H9 (cell line): ENCODE results near the gene APOB. TPM values are rescaled to one million over a fixed set of nuclear protein-coding genes. Genes with fewer than 3 reads are reported as not detected.

ENCODE experiments used
- DNase-seq: peaks from one replicate; pipeline ENCODE4 v3.0.0-alpha.2; 2017
- H2AFZ ChIP-seq: one replicate; pipeline ENCODE4 v1.6.1; 2013; ENCODE audit warnings: mild to moderate bottlenecking, low read length, control low read depth, moderate library complexity
- H2AK5ac ChIP-seq: 2 replicates; pipeline ENCODE4 v1.6.1; 2013; ENCODE audit warnings: low read length, control low read depth, mixed read lengths; ENCODE audit not compliant: insufficient read length
- H2BK120ac ChIP-seq: one replicate; pipeline ENCODE4 v1.6.1; 2013; ENCODE audit warnings: low read depth, mild to moderate bottlenecking, low read length, control low read depth, inconsistent platforms; ENCODE audit not compliant: poor library complexity, severe bottlenecking
- H2BK12ac ChIP-seq: 2 replicates; pipeline ENCODE4 v1.6.1; 2013; ENCODE audit warnings: low read length, control low read depth, mixed read lengths, low read depth; ENCODE audit not compliant: insufficient read length
- H2BK15ac ChIP-seq: 2 replicates; pipeline ENCODE4 v1.6.1; 2013; ENCODE audit warnings: low read depth, low read length, control low read depth
- H2BK20ac ChIP-seq: one replicate; pipeline ENCODE4 v1.6.1; 2013; ENCODE audit warnings: low read depth, mild to moderate bottlenecking, low read length, control low read depth, inconsistent platforms; ENCODE audit not compliant: poor library complexity, severe bottlenecking
- H2BK5ac ChIP-seq: 2 replicates; pipeline ENCODE4 v1.6.1; 2013; ENCODE audit warnings: low read length, control low read depth, mixed read lengths; ENCODE audit not compliant: insufficient read length
- H3K14ac ChIP-seq: 2 replicates; pipeline ENCODE4 v1.6.1; 2013; ENCODE audit warnings: low read length, control low read depth; ENCODE audit not compliant: insufficient read depth
- H3K18ac ChIP-seq: 2 replicates; pipeline ENCODE4 v1.6.1; 2013; ENCODE audit warnings: low read depth, mild to moderate bottlenecking, mixed read lengths, low read length, control low read depth; ENCODE audit not compliant: insufficient read length
- H3K23ac ChIP-seq: 2 replicates; pipeline ENCODE4 v1.6.1; 2013; ENCODE audit warnings: low read length, control low read depth, mixed read lengths, low read depth; ENCODE audit not compliant: insufficient read length
- H3K23me2 ChIP-seq: 2 replicates; pipeline ENCODE4 v1.6.1; 2013; ENCODE audit warnings: low read depth, mild to moderate bottlenecking, mixed read lengths, low read length, control low read depth; ENCODE audit not compliant: insufficient read length, poor library complexity, severe bottlenecking
- H3K27ac ChIP-seq: 2 replicates; pipeline ENCODE4 v1.5.1; 2013; ENCODE audit warnings: low read length, control low read depth, mixed read lengths, low read depth; ENCODE audit not compliant: insufficient read length
- H3K27me3 ChIP-seq: 2 replicates; pipeline ENCODE4 v1.6.1; 2013; ENCODE audit warnings: low read length, control low read depth, inconsistent platforms; ENCODE audit not compliant: insufficient read depth
- H3K4ac ChIP-seq: 2 replicates; pipeline ENCODE4 v1.6.1; 2013; ENCODE audit warnings: low read depth, mild to moderate bottlenecking, control low read depth, inconsistent platforms, low read length, moderate library complexity
- H3K4me1 ChIP-seq: 2 replicates; pipeline ENCODE4 v1.6.1; 2013; ENCODE audit warnings: low read length, control low read depth, inconsistent platforms; ENCODE audit not compliant: insufficient read depth
- H3K4me2 ChIP-seq: 2 replicates; pipeline ENCODE4 v1.6.1; 2013; ENCODE audit warnings: low read length, control low read depth, mixed read lengths; ENCODE audit not compliant: insufficient read length, insufficient read depth
- H3K56ac ChIP-seq: 2 replicates; pipeline ENCODE4 v1.6.1; 2013; ENCODE audit warnings: low read depth, mild to moderate bottlenecking, mixed read lengths, low read length, control low read depth; ENCODE audit not compliant: insufficient read length
- H3K79me1 ChIP-seq: 2 replicates; pipeline ENCODE4 v1.6.1; 2013; ENCODE audit warnings: low read depth, mild to moderate bottlenecking, moderate library complexity, low read length, control low read depth, inconsistent platforms; ENCODE audit not compliant: insufficient read depth, poor library complexity, severe bottlenecking
- H3K79me2 ChIP-seq: 2 replicates; pipeline ENCODE4 v1.6.1; 2013; ENCODE audit warnings: low read length, control low read depth, inconsistent platforms; ENCODE audit not compliant: insufficient read depth
- H3K9ac ChIP-seq: 2 replicates; pipeline ENCODE4 v1.6.1; 2013; ENCODE audit warnings: low read length, control low read depth, mixed read lengths; ENCODE audit not compliant: insufficient read length; ENCODE audit errors: extremely low read depth
- H3K9me3 ChIP-seq: one replicate; pipeline ENCODE4 v1.6.1; 2013; ENCODE audit warnings: low read depth, low read length, inconsistent platforms; ENCODE audit not compliant: control insufficient read depth
- H3T11ph ChIP-seq: one replicate; pipeline ENCODE4 v1.6.1; 2013; ENCODE audit warnings: mild to moderate bottlenecking, low read length, control low read depth, inconsistent platforms
- H4K20me1 ChIP-seq: one replicate; pipeline ENCODE4 v1.6.1; 2013; ENCODE audit not compliant: control insufficient read depth, insufficient read length, insufficient read depth
- H4K5ac ChIP-seq: 2 replicates; pipeline ENCODE4 v1.6.1; 2013; ENCODE audit warnings: low read depth, mild to moderate bottlenecking, mixed read lengths, low read length, control low read depth; ENCODE audit not compliant: insufficient read length
- H4K8ac ChIP-seq: replicated peaks from 2 replicates; pipeline ENCODE4 v1.6.1; 2013; ENCODE audit warnings: low read length, control low read depth, mixed read lengths, low read depth; ENCODE audit not compliant: insufficient read length
- H4K91ac ChIP-seq: 2 replicates; pipeline ENCODE4 v1.6.1; 2013; ENCODE audit warnings: low read depth, mild to moderate bottlenecking, moderate library complexity, mixed read lengths, low read length, control low read depth; ENCODE audit not compliant: insufficient read length
- H3K27ac Mint-ChIP-seq, 3 experiments: 2 replicates in 2 of 3; 3 replicates in 1 of 3; pipeline ENCODE4 v1.8.0; 2020 to 2021; ENCODE audit warnings: mixed read lengths in 3 of 3, mild to moderate bottlenecking in 1 of 3, moderate library complexity in 1 of 3
- H3K27me3 Mint-ChIP-seq: 2 replicates; pipeline ENCODE4 v1.8.0; 2021; ENCODE audit warnings: low read depth, mild to moderate bottlenecking, moderate library complexity, mixed read lengths
- H3K36me3 Mint-ChIP-seq, 3 experiments: 2 replicates in 2 of 3; 3 replicates in 1 of 3; pipeline ENCODE4 v1.8.0; 2020 to 2021; ENCODE audit warnings: low read depth in 3 of 3, mixed read lengths in 3 of 3; ENCODE audit not compliant: insufficient read depth in 1 of 3
- H3K4me1 Mint-ChIP-seq, 2 experiments: 2 replicates each; pipeline ENCODE4 v1.8.0; 2020; ENCODE audit warnings: mixed read lengths in 2 of 2
- H3K4me3 Mint-ChIP-seq, 2 experiments: 2 replicates in 1 of 2; 3 replicates in 1 of 2; pipeline ENCODE4 v1.8.0; 2020 to 2021; ENCODE audit warnings: mild to moderate bottlenecking in 2 of 2, mixed read lengths in 2 of 2, moderate library complexity in 1 of 2
- H3K9me3 Mint-ChIP-seq, 2 experiments: 2 replicates in 1 of 2; 3 replicates in 1 of 2; pipeline ENCODE4 v1.8.0; 2020; ENCODE audit warnings: mild to moderate bottlenecking in 2 of 2, mixed read lengths in 2 of 2, moderate library complexity in 1 of 2
- CTCF ChIP-seq: fragments of 200-600 bp; sonication (generic); conservative IDR thresholded peaks from 3 replicates; pipeline ENCODE4 v1.8.0; 2021; ENCODE audit warnings: antibody characterized with exemption, mild to moderate bottlenecking
- WGBS: extraction: QIAGEN DNeasy Blood & Tissue Kit; methylation state at CpG from one replicate; pipeline ENCODE4 v1.1.7; 2013; ENCODE audit warnings: missing lambda C conversion rate, low lambda C conversion rate, mixed read lengths; ENCODE audit not compliant: insufficient read length; ENCODE audit errors: extremely low coverage; 5-methylcytosine and 5-hydroxymethylcytosine counted together
- total RNA-seq: library from RNA; stranded (reverse); gene quantifications from 2 replicates; pipeline ENCODE4 v1.2.1, GENCODE V29; 2021

The APOB gene
- total RNA-seq, 1 experiment from 2014 or later, result 0.26 TPM

GRCh38 chr2:21007129-21008013 lies 36.5 kb downstream of the APOB start:
- H4K20me1 ChIP-seq, result no peaks in the 10 kb centered on the region
- H3K4me1 ChIP-seq, result no peaks in the 10 kb centered on the region
- H4K5ac ChIP-seq, result no peak overlapping the region
- no peaks in the 10 kb centered on the region; a peak in 2 of 5 replicates for H3K9me3 Mint-ChIP-seq
- no CpG with 5 or more reads among the region's 8 CpGs for WGBS
- H3K27me3 Mint-ChIP-seq, result peaks cover 40% of the 10 kb centered on the region
- DNase-seq, result no peak
- H3K4me1 Mint-ChIP-seq, result no peaks in the 10 kb centered on the region
- H3K9me3 ChIP-seq, result no peaks in the 10 kb centered on the region
- no peaks in the 10 kb centered on the region for H3K79me1 ChIP-seq
- H3K79me2 ChIP-seq, result no peaks in the 10 kb centered on the region
- no peak for TF ChIP-seq CTCF
- no peaks in the 10 kb centered on the region for H3K27me3 ChIP-seq
- H3K27ac Mint-ChIP-seq, result no peak overlapping the region
- no peak overlapping the region for H3K18ac ChIP-seq
- no peak overlapping the region for H2BK12ac ChIP-seq
- H3T11ph ChIP-seq, result no peak overlapping the region
- H3K4me2 ChIP-seq, result no peak overlapping the region
- H4K8ac ChIP-seq, result no peak overlapping the region
- no peak overlapping the region for H3K4me3 Mint-ChIP-seq
- no peak overlapping the region for H2BK20ac ChIP-seq
- H3K14ac ChIP-seq, result no peak overlapping the region
- H3K4ac ChIP-seq, result no peak overlapping the region
- no peak overlapping the region for H2BK5ac ChIP-seq
- H3K23me2 ChIP-seq, result no peaks in the 10 kb centered on the region
- H2AK5ac ChIP-seq, result no peak overlapping the region
- no peak overlapping the region for H3K23ac ChIP-seq
- no peak overlapping the region for H3K27ac ChIP-seq
- H2AFZ ChIP-seq, result no peak overlapping the region
- no peak overlapping the region for H2BK15ac ChIP-seq
- H4K91ac ChIP-seq, result no peak overlapping the region
- H3K9ac ChIP-seq, result no peak overlapping the region
- no peak overlapping the region for H3K56ac ChIP-seq
- no peak overlapping the region for H2BK120ac ChIP-seq
- H3K36me3 Mint-ChIP-seq, result no peaks in the 10 kb centered on the region
